H1 (cell line): ENCODE results near the gene CYB5R3. TPM values are rescaled to one million over a fixed set of nuclear protein-coding genes. Genes with fewer than 3 reads are reported as not detected.

ENCODE experiments used
- CTCF ChIA-PET: fragments of 300-600 bp; sonication (Branson Sonifier 250); formaldehyde crosslinking; loops from one replicate; lab custom pipeline; 2021; ENCODE audit not compliant: partially characterized antibody; lab: Charles Lee
- POLR2A ChIA-PET: fragments of 300-600 bp; sonication (Branson Sonifier 250); formaldehyde crosslinking; loops from one replicate; lab custom pipeline; 2021; ENCODE audit warnings: inconsistent platforms; ENCODE audit not compliant: partially characterized antibody; lab: Charles Lee
- DNase-seq, 2 experiments: peaks; one replicate each; pipeline versions ENCODE4 v3.0.0 to v3.0.0-alpha.2; 2010 to 2022; ENCODE audit warnings: low spot score in 2 of 2, low read depth in 1 of 2, mixed read lengths in 1 of 2
- FAIRE-seq: peaks from 2 replicates; lab custom pipeline; 2011; peaks lifted over from hg19 to GRCh38; lab: Jason Lieb, UNC
- H2AFZ ChIP-seq: 2 replicates; pipeline ENCODE4 v1.8.1; 2012; ENCODE audit warnings: low read length, inconsistent platforms
- H2AK5ac ChIP-seq: 2 replicates; pipeline ENCODE4 v1.6.1; 2013; ENCODE audit warnings: low read depth, low read length
- H2BK120ac ChIP-seq: replicated peaks from 2 replicates; pipeline ENCODE3; 2013; ENCODE audit warnings: low read depth, low read length, inconsistent platforms
- H2BK12ac ChIP-seq: 2 replicates; pipeline ENCODE4 v1.6.1; 2013; ENCODE audit warnings: low read depth, low read length
- H2BK15ac ChIP-seq: 2 replicates; pipeline ENCODE4 v1.6.1; 2013; ENCODE audit warnings: low read length
- H2BK20ac ChIP-seq: 2 replicates; pipeline ENCODE4 v1.6.1; 2013; ENCODE audit warnings: low read length
- H2BK5ac ChIP-seq: 2 replicates; pipeline ENCODE4 v1.6.1; 2013; ENCODE audit warnings: low read depth, low read length
- H3K14ac ChIP-seq: 2 replicates; pipeline ENCODE4 v1.6.1; 2013; ENCODE audit warnings: inconsistent platforms; ENCODE audit not compliant: insufficient read length
- H3K18ac ChIP-seq: 2 replicates; pipeline ENCODE4 v1.6.1; 2013; ENCODE audit warnings: low read length; ENCODE audit errors: extremely low read depth
- H3K23ac ChIP-seq: 2 replicates; pipeline ENCODE4 v1.6.1; 2013; ENCODE audit warnings: inconsistent platforms; ENCODE audit not compliant: insufficient read length
- H3K23me2 ChIP-seq: 2 replicates; pipeline ENCODE4 v1.6.1; 2013; ENCODE audit warnings: low read depth, low read length
- H3K27ac ChIP-seq: 2 replicates; pipeline ENCODE4 v1.6.1; 2011; ENCODE audit warnings: low read depth, low read length, inconsistent platforms
- H3K27me3 ChIP-seq, 4 experiments: replicated peaks in 1 of 4; 1 replicate in 1 of 4; 2 replicates in 3 of 4; pipeline versions ENCODE4 v1.6.1 to v1.8.1; 2011 to 2013; ENCODE audit warnings: low read length in 3 of 4, mild to moderate bottlenecking in 3 of 4, inconsistent platforms in 2 of 4, mixed read lengths in 2 of 4, moderate library complexity in 1 of 4; ENCODE audit not compliant: control insufficient read depth in 3 of 4, insufficient read depth in 3 of 4; ENCODE audit errors: extremely low read depth in 1 of 4
- H3K36me3 ChIP-seq, 4 experiments: 2 replicates each; pipeline versions ENCODE4 v1.6.1 to v1.8.1; 2011 to 2013; ENCODE audit warnings: mild to moderate bottlenecking in 4 of 4, low read length in 3 of 4, moderate library complexity in 2 of 4, control low read depth in 1 of 4, inconsistent platforms in 1 of 4; ENCODE audit not compliant: insufficient read depth in 4 of 4, control insufficient read depth in 2 of 4
- H3K4ac ChIP-seq: replicated peaks from 2 replicates; pipeline ENCODE3; 2013; ENCODE audit warnings: low read length, low read depth, mixed read lengths, inconsistent platforms; ENCODE audit not compliant: insufficient read length
- H3K4me1 ChIP-seq, 4 experiments: replicated peaks in 1 of 4; 1 replicate in 1 of 4; 2 replicates in 3 of 4; pipeline versions ENCODE4 v1.6.1 to v1.8.1; 2011 to 2013; ENCODE audit warnings: low read length in 3 of 4, inconsistent platforms in 2 of 4, mixed read lengths in 1 of 4; ENCODE audit not compliant: insufficient read depth in 4 of 4, control insufficient read depth in 3 of 4
- H3K4me2 ChIP-seq, 2 experiments: 2 replicates each; pipeline versions ENCODE4 v1.6.1 to v1.8.1; 2011 to 2013; ENCODE audit warnings: low read depth in 2 of 2, low read length in 2 of 2, control low read depth in 1 of 2, inconsistent platforms in 1 of 2, mild to moderate bottlenecking in 1 of 2; ENCODE audit not compliant: insufficient read depth in 1 of 2
- H3K4me3 ChIP-seq, 4 experiments: fragments of 200-600, 300-600 bp in 1 of 4; sonication (generic), shearing (Covaris generic), sonication (Bioruptor Twin) in 1 of 4; 2 replicates each; pipeline versions ENCODE4 v1.5.1 to v1.8.1; 2011 to 2016; ENCODE audit warnings: low read length in 4 of 4, low read depth in 3 of 4, control low read depth in 2 of 4, inconsistent platforms in 2 of 4, mild to moderate bottlenecking in 2 of 4, mixed read lengths in 1 of 4, moderate library complexity in 1 of 4; ENCODE audit not compliant: insufficient read depth in 2 of 4; ENCODE audit errors: extremely low read depth in 1 of 4
- H3K56ac ChIP-seq: replicated peaks from 2 replicates; pipeline ENCODE3; 2013; ENCODE audit warnings: low read depth, mild to moderate bottlenecking, mixed read lengths, low read length, inconsistent platforms; ENCODE audit not compliant: insufficient read length
- H3K79me1 ChIP-seq: 2 replicates; pipeline ENCODE4 v1.6.1; 2013; ENCODE audit warnings: low read depth, low read length, control low read depth
- H3K79me2 ChIP-seq, 2 experiments: 2 replicates each; pipeline versions ENCODE4 v1.6.1 to v1.8.1; 2012 to 2013; ENCODE audit warnings: low read length in 2 of 2, mild to moderate bottlenecking in 2 of 2, inconsistent platforms in 1 of 2; ENCODE audit not compliant: insufficient read depth in 2 of 2, control insufficient read depth in 1 of 2
- H3K9ac ChIP-seq, 4 experiments: replicated peaks in 1 of 4; 1 replicate in 1 of 4; 2 replicates in 3 of 4; pipeline versions ENCODE4 v1.6.1 to v1.8.1; 2011 to 2013; ENCODE audit warnings: low read depth in 3 of 4, low read length in 3 of 4, control low read depth in 2 of 4, mild to moderate bottlenecking in 2 of 4, moderate library complexity in 2 of 4, inconsistent platforms in 1 of 4; ENCODE audit errors: extremely low read depth in 1 of 4
- H3K9me3 ChIP-seq, 2 experiments: 2 replicates each; pipeline versions ENCODE4 v1.6.1 to v1.8.1; 2012 to 2013; ENCODE audit warnings: mild to moderate bottlenecking in 2 of 2, moderate library complexity in 2 of 2, control low read depth in 1 of 2, inconsistent platforms in 1 of 2, low read depth in 1 of 2, low read length in 1 of 2, mixed read lengths in 1 of 2; ENCODE audit not compliant: insufficient read depth in 2 of 2
- H4K20me1 ChIP-seq, 2 experiments: replicated peaks in 1 of 2; 2 replicates each; pipeline versions ENCODE3 to v1.8.1; 2011 to 2013; ENCODE audit warnings: inconsistent platforms in 2 of 2, low read length in 2 of 2, mild to moderate bottlenecking in 1 of 2; ENCODE audit not compliant: insufficient read depth in 2 of 2, control insufficient read depth in 1 of 2
- H4K5ac ChIP-seq: 2 replicates; pipeline ENCODE4 v1.6.1; 2013; ENCODE audit warnings: low read length, low read depth, mixed read lengths, inconsistent platforms; ENCODE audit not compliant: insufficient read length
- H4K8ac ChIP-seq: 2 replicates; pipeline ENCODE4 v1.8.0; 2013; ENCODE audit warnings: mild to moderate bottlenecking, moderate library complexity, low read length, inconsistent platforms; ENCODE audit not compliant: insufficient read depth; ENCODE audit errors: extremely low read depth
- H4K91ac ChIP-seq: replicated peaks from 2 replicates; pipeline ENCODE3; 2013; ENCODE audit warnings: low read length, mixed read lengths, inconsistent platforms; ENCODE audit not compliant: insufficient read length
- ATF3 ChIP-seq: IDR thresholded peaks from 2 replicates; pipeline ENCODE4 v1.6.1; 2011; ENCODE audit warnings: low read depth, mild to moderate bottlenecking, low read length; ENCODE audit not compliant: insufficient read depth
- BRCA1 ChIP-seq: IDR thresholded peaks from 2 replicates; pipeline ENCODE4 v1.6.1; 2012; ENCODE audit warnings: low read depth, low read length, improper control_type of control experiment
- CHD1 ChIP-seq: IDR thresholded peaks from 2 replicates; pipeline ENCODE4 v1.6.1; 2012; ENCODE audit warnings: low read depth, low read length, improper control_type of control experiment
- CHD2 ChIP-seq: IDR thresholded peaks from 2 replicates; pipeline ENCODE4 v1.6.1; 2012; ENCODE audit warnings: low read length, improper control_type of control experiment
- CREB1 ChIP-seq: IDR thresholded peaks from 2 replicates; pipeline ENCODE4 v1.6.1; 2012; ENCODE audit warnings: inconsistent platforms
- EP300 ChIP-seq, 2 experiments: IDR thresholded peaks; 1 replicate in 1 of 2; 2 replicates in 1 of 2; pipeline ENCODE4 v1.6.1; 2011 to 2012; ENCODE audit warnings: low read depth in 2 of 2, low read length in 2 of 2, mild to moderate bottlenecking in 2 of 2, borderline replicate concordance in 1 of 2, inconsistent platforms in 1 of 2, moderate library complexity in 1 of 2
- GTF2F1 ChIP-seq: IDR thresholded peaks from 2 replicates; pipeline ENCODE4 v1.6.1; 2012; ENCODE audit warnings: low read depth, low read length, improper control_type of control experiment, borderline replicate concordance
- KDM4A ChIP-seq: IDR thresholded peaks from one replicate; pipeline ENCODE4 v1.7.1; 2012; ENCODE audit warnings: low read depth, mild to moderate bottlenecking, moderate library complexity, low read length, inconsistent platforms; ENCODE audit not compliant: severe bottlenecking
- KDM5A ChIP-seq: fragments of 200-600 bp; IDR thresholded peaks from 2 replicates; pipeline ENCODE4 v1.7.1; 2012; ENCODE audit warnings: mild to moderate bottlenecking, low read length, inconsistent platforms, mixed read lengths
- NANOG ChIP-seq: IDR thresholded peaks from 2 replicates; pipeline ENCODE4 v1.6.1; 2011; ENCODE audit warnings: low read length, low read depth, mild to moderate bottlenecking, inconsistent platforms; ENCODE audit not compliant: insufficient read depth, poor library complexity, severe bottlenecking
- NRF1 ChIP-seq: IDR thresholded peaks from 2 replicates; pipeline ENCODE4 v1.6.1; 2011; ENCODE audit warnings: mild to moderate bottlenecking, low read depth, low read length, improper control_type of control experiment
- SP2 ChIP-seq: IDR thresholded peaks from 2 replicates; pipeline ENCODE4 v1.6.1; 2012; ENCODE audit warnings: mild to moderate bottlenecking, low read length, inconsistent platforms
- SUZ12 ChIP-seq: fragments of 200-600 bp; sonication (generic); IDR thresholded peaks from 2 replicates; pipeline ENCODE4 v1.6.1; 2012; ENCODE audit warnings: mild to moderate bottlenecking, inconsistent platforms, low read length, moderate library complexity, mixed read lengths
- TAF1 ChIP-seq: IDR thresholded peaks from 2 replicates; pipeline ENCODE4 v1.6.1; 2011; ENCODE audit warnings: mild to moderate bottlenecking, low read depth, low read length
- TBP ChIP-seq: IDR thresholded peaks from 2 replicates; pipeline ENCODE4 v1.6.1; 2011; ENCODE audit warnings: low read depth, low read length, improper control_type of control experiment
- WGBS, 2 experiments: shearing (Covaris generic) in 1 of 2; methylation state at CpG; one replicate each; pipeline versions ENCODE4 v1.1.6 to v1.1.7; 2013 to 2015; ENCODE audit warnings: low lambda C conversion rate in 2 of 2, mixed read lengths in 2 of 2, inconsistent platforms in 1 of 2, low coverage in 1 of 2, missing lambda C conversion rate in 1 of 2; ENCODE audit not compliant: insufficient replicate concordance in 2 of 2, insufficient coverage in 1 of 2, insufficient read length in 1 of 2; ENCODE audit errors: extremely low coverage in 1 of 2, missing lambda C conversion rate in 1 of 2; 5-methylcytosine and 5-hydroxymethylcytosine counted together
- polyA plus RNA-seq, 7 experiments: library from polyadenylated mRNA; depleted of rRNA in 3 of 7; stranded (reverse) in 5 of 7; unstranded in 2 of 7; fragments of >200 nt in 5 of 7; fragments of 200-250 nt in 2 of 7; gene quantifications; 1 replicate in 5 of 7; 2 replicates in 1 of 7; 4 replicates in 1 of 7; pipeline versions ENCODE4 v1.2.1 to v1.2.3, GENCODE V29; 2011 to 2013; ENCODE audit warnings: missing spikeins in 2 of 7, mixed read lengths in 2 of 7
- total RNA-seq: library from RNA; stranded (reverse); fragmentation: NEBNext Ultra II Directional; extraction: Animal tissue kit (Norgen Biotek cat#: 25700); gene quantifications from 2 replicates; pipeline ENCODE4 v1.2.1, GENCODE V29; 2021

CYB5R3 gene
- total and polyA plus RNA-seq, 2 of the 8 experiments (the other 6 are each of a cell fraction or from before 2014, with no cell fraction given) = 75.3 to 113 TPM

- Histone ChIP-seq H3K27ac (no peak overlapping the region), H2BK120ac (no peak overlapping the region), H3K4me1 (peaks cover 0 to 10% (median 3%) of the 10 kb centered on the region in 4 experiments; a peak in 4 of 7 replicates), H4K91ac (no peak overlapping the region), H3K4ac (no peak overlapping the region), H3K36me3 (no peaks in the 10 kb centered on the region), H4K5ac (no peak overlapping the region), H3K56ac (no peak overlapping the region), H3K23ac (no peak overlapping the region), H2BK5ac (no peak overlapping the region), H3K18ac (no peak overlapping the region), H3K4me2 (no peak overlapping the region), H3K27me3 (no peaks in the 10 kb centered on the region), H2AK5ac (no peak overlapping the region), H3K23me2 (no peaks in the 10 kb centered on the region; the same call in 1 of the 2 replicates), H2BK12ac (no peak overlapping the region), H3K79me2 (no peaks in the 10 kb centered on the region), H2BK20ac (no peak overlapping the region), H4K20me1 (no peaks in the 10 kb centered on the region), H2AFZ (no peak overlapping the region), H3K4me3 (no peak overlapping the region), H4K8ac (no peak overlapping the region), H3K79me1 (no peaks in the 10 kb centered on the region; the same call in 1 of the 2 replicates), H2BK15ac (no peak overlapping the region), H3K9me3 (no peaks in the 10 kb centered on the region), H3K14ac (no peak overlapping the region), H3K9ac (no peak overlapping the region)
- POLR2A ChIA-PET = interaction anchor here (1.1 kb wide), 1 partner anchor 18 kb away, joined by 3 read pairs; no protein-coding TSS in a partner anchor
- DNase-seq = no peak
- no peak for FAIRE-seq
- CTCF ChIA-PET = interaction anchor here (0.6 to 2.6 kb wide), 4 partner anchors 26 to 67 kb away, joined by 3 to 8 read pairs (median 4); no protein-coding TSS in a partner anchor
- WGBS, 2 experiments = 92% methylated on average over 10 of the region's 10 CpGs; no CpG with 5 or more reads in 1 of the 2 experiments
- TF ChIP-seq SUZ12 (no peak), CREB1 (no peak), NRF1 (no peak), BRCA1 (no peak), CHD1 (no peak), ATF3 (no peak), KDM5A (no peak), CHD2 (no peak), TAF1 (no peak), GTF2F1 (no peak), KDM4A (no peak), SP2 (no peak), TBP (no peak), EP300 (IDR thresholded peaks at IDR 0.05; ENCODE audit: borderline replicate concordance in 1 of 2, low read depth in 2 of 2, low read length in 2 of 2) (no peak), NANOG (no peak)
These were observed 42.2 kb upstream of the CYB5R3 start for GRCh38 chr22:42691440-42691839.
